Omental fat pad (tissue), 4 donors: ENCODE data around the gene CENPU. TPM values are rescaled to one million over a fixed set of nuclear protein-coding genes. Genes with fewer than 3 reads are reported as not detected.

Source experiments
- ATAC-seq: fragments of 150-250 bp; one replicate; pipeline ENCODE4 v1.9.1; 2016; ENCODE audit warnings: mild to moderate bottlenecking, moderate library complexity; ENCODE audit not compliant: low FRiP score
- DNase-seq: peaks from one replicate; pipeline ENCODE4 v3.0.0-alpha.2; 2019; ENCODE audit warnings: low spot score
- total RNA-seq, 4 donors: library from RNA; depleted of rRNA; stranded (reverse); fragments of >200 nt; gene quantifications; one replicate each; pipeline ENCODE4 v1.1.0, GENCODE V29; 2016
- TF ChIP-seq, protein P1 (sequence below), 3 donors: fragments of 450-650 bp; IDR thresholded peaks; one replicate each; pipeline ENCODE4 v1.5.1; 2016 to 2017; ENCODE audit warnings: antibody characterized with exemption in 3 of 3, mild to moderate bottlenecking in 3 of 3, moderate library complexity in 2 of 3

Gene CENPU
- total RNA-seq, 4 donors from 2014 or later, result 1.3 to 4.6 (median 3.6) TPM

DNA sequence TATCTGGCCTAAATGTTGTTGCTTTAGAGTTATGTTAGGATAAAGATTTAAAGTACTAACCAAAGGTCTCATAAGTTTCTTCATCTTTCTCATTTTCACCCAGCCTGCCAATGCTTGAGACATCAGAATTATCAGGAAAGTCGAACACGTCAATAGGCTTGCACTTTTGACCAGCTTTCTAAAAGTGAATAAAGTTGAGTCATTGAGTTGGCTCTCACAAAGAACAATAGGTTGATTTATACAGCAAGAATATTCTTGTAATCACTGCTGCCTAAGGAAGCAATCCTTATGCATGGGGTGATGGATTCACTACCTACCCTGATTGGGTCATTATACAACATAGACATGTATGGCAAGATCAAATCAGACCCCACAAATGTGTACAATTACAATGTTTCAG lies 5.0 kb downstream of the CENPU start:
- ATAC-seq, result no peak

DNA sequence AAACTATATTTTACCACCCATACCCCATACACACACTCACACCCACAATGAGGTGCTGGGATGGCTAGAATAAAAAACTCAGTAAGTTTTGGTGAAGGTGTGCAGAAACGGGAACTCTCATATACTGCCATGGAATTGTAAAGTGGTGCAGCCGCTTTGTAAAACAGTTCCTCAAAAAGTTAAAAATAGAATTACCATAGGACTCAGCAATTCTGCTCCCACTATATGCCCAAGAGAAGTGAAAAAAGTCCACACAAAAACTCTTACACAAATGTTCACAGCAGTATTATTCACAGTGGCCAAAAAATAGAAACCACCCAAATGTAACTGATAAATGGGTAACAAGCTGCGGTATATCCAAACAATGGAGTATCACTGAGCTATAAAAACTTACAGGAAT lies 6.5 kb downstream of the CENPU start:
- ATAC-seq (no peak), DNase-seq (no peak)
- TF ChIP-seq, protein P1, sequence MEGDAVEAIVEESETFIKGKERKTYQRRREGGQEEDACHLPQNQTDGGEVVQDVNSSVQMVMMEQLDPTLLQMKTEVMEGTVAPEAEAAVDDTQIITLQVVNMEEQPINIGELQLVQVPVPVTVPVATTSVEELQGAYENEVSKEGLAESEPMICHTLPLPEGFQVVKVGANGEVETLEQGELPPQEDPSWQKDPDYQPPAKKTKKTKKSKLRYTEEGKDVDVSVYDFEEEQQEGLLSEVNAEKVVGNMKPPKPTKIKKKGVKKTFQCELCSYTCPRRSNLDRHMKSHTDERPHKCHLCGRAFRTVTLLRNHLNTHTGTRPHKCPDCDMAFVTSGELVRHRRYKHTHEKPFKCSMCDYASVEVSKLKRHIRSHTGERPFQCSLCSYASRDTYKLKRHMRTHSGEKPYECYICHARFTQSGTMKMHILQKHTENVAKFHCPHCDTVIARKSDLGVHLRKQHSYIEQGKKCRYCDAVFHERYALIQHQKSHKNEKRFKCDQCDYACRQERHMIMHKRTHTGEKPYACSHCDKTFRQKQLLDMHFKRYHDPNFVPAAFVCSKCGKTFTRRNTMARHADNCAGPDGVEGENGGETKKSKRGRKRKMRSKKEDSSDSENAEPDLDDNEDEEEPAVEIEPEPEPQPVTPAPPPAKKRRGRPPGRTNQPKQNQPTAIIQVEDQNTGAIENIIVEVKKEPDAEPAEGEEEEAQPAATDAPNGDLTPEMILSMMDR (IDR thresholded peaks at IDR 0.05), result no peak

More for the DNA sequence above, 5.0 kb downstream of the CENPU start:
- DNase-seq, result no peak
- TF ChIP-seq, protein P1 (IDR thresholded peaks at IDR 0.05), result no peak

DNA sequence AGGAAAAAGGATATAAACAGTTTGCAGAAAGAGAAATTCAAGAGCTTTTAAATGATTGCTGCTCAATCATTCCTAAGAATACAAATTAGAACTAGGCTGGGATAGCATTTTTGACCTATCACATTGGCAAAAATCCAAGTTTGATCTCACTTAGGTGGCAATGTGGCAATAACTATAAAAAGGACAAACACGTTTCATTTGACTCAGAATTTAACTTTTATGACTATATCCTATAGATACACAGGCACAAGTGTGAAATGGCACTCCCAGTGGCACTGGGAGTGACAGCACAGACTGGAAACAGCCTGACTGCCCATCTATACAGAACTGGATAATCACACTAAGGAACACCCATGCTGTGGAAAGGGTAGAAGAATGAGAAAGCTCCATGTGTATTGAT lies 11.1 kb downstream of the CENPU start:
- DNase-seq (no peak), ATAC-seq (no peak)
- TF ChIP-seq, protein P1 (IDR thresholded peaks at IDR 0.05), result no peak

DNA sequence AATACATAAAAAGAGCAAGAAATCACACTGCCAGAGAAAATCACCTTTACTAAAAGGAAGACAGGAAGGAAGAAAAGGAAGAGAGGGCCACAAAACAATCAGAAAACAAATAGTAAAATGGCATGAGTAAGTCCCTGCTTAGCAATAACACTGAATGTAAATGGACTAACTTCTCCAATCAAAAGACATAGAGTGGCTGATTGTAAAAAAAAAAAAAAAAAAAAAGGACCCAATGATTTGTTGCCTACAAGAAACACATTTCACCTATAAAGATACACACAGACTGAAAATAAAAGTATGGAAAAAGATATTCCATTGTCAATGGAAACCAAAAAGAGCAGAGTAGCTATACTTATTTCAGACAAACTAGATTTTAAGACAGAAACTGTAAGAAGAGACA lies 12.6 kb downstream of the CENPU start:
- ATAC-seq (no peak), DNase-seq (no peak)
- TF ChIP-seq, protein P1 (IDR thresholded peaks at IDR 0.05), result no peak

DNA sequence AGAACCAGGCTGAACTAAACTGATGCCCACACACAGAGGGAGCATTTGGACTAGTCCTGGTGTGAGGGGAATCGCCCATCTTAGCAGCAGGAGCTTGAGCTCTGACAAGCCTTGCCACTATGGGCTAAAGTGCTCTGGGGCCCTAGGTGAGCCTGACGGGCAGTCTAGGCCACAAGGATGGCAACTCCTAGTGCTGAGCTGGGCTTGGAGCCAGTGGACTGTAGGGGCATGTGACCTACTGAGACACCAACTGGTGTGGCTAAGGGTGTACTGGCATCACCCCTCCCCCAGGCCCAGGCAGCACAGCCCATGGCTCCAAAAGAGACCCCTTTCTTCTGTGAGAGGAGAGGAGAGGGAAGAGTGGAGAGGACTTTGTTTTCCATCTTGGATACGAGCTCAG lies 14.5 kb downstream of the CENPU start:
- DNase-seq (no peak), ATAC-seq (no peak)
- TF ChIP-seq, protein P1 (IDR thresholded peaks at IDR 0.05), result no peak

DNA sequence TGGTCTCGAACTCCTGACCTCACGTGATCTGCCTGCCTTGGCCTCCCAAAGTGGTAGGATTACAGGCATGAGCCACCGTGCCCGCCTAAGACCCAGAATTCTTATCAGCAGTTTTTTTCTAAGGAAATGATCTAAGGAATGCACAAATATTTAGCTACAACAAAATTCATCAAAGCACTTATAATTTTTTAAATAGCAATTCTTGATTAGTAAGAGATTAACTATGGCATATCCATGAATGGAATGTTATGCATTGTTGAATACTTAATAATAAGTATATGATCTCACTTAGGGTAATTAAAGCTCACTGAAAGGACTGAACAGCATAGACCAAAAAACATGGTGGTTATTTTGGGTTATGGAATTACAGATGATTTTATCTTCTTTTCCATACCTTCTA lies 18.4 kb downstream of the CENPU start:
- TF ChIP-seq, protein P1 (IDR thresholded peaks at IDR 0.05), result no peak
- ATAC-seq, result no peak
- DNase-seq, result no peak

DNA sequence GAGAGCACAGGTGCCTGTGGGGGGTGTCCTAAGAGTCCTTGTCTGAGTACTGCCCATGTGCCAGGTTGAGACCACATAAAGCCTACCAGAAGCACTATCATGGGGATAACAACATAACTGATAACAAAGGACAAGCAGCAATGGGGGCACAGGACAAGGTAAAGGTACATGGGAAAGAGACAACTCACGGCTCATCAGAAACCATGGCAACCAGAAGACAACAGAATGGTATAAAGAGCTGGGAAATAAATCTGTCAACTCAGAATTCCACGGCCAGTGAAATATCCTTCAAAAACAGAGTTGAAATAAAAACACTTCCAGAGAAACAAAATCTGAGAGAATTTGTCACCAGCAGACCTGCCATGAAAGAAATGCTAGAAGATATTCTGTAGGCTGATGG lies 20.0 kb downstream of the CENPU start:
- ATAC-seq (no peak), DNase-seq (no peak)
- TF ChIP-seq, protein P1 (IDR thresholded peaks at IDR 0.05), result no peak
